CD14-positive monocyte (primary cell): ENCODE measurements around the gene RPS6KB2. TPM values are rescaled to one million over a fixed set of nuclear protein-coding genes. Genes with fewer than 3 reads are reported as not detected.

Experiments
- DNase-seq, 3 donors: peaks; one replicate each; pipeline ENCODE4 v3.0.0-alpha.2; 2011 to 2022
- H2AFZ ChIP-seq: 2 replicates; pipeline ENCODE4 v1.6.0; 2012; ENCODE audit warnings: mild to moderate bottlenecking, low read depth, low read length, inconsistent platforms; ENCODE audit not compliant: insufficient read depth, poor library complexity, severe bottlenecking
- H3K27ac ChIP-seq, 2 donors: 1 replicate in 1 of 2; 2 replicates in 1 of 2; pipeline ENCODE4 v1.5.1; 2012 to 2013; ENCODE audit warnings: low read length in 2 of 2, control low read depth in 1 of 2, inconsistent platforms in 1 of 2, low read depth in 1 of 2, mild to moderate bottlenecking in 1 of 2
- H3K27me3 ChIP-seq, 2 donors: one replicate each; pipeline versions ENCODE4 v1.6.0 to v1.6.1; 2011 to 2013; ENCODE audit warnings: low read length in 2 of 2; ENCODE audit not compliant: control insufficient read depth in 2 of 2, insufficient read depth in 2 of 2
- H3K36me3 ChIP-seq, 2 donors: replicated peaks in 1 of 2; 1 replicate in 1 of 2; 2 replicates in 1 of 2; pipeline versions ENCODE4 v1.5.1 to v1.6.1; 2012 to 2013; ENCODE audit warnings: low read length in 2 of 2, control low read depth in 1 of 2, inconsistent platforms in 1 of 2, mild to moderate bottlenecking in 1 of 2; ENCODE audit not compliant: insufficient read depth in 2 of 2, control insufficient read depth in 1 of 2
- H3K4me1 ChIP-seq, 2 donors: 1 replicate in 1 of 2; 2 replicates in 1 of 2; pipeline versions ENCODE4 v1.5.1 to v1.6.1; 2012 to 2013; ENCODE audit warnings: low read length in 2 of 2, control low read depth in 1 of 2, inconsistent platforms in 1 of 2, mild to moderate bottlenecking in 1 of 2, moderate library complexity in 1 of 2; ENCODE audit not compliant: insufficient read depth in 2 of 2, control insufficient read depth in 1 of 2
- H3K4me2 ChIP-seq: replicated peaks from 2 replicates; pipeline ENCODE3; 2012; ENCODE audit warnings: low read length, moderate library complexity, mild to moderate bottlenecking; ENCODE audit not compliant: poor library complexity, severe bottlenecking; ENCODE audit errors: extremely low read depth
- H3K4me3 ChIP-seq, 3 experiments: fragments of 200-600 bp in 1 of 3; sonication (generic) in 1 of 3; replicated peaks in 1 of 3; 1 replicate in 2 of 3; 2 replicates in 1 of 3; pipeline ENCODE4 v1.5.1; 2011 to 2013; ENCODE audit warnings: low read length in 3 of 3, mild to moderate bottlenecking in 3 of 3, control low read depth in 2 of 3, low read depth in 2 of 3, inconsistent platforms in 1 of 3, moderate library complexity in 1 of 3
- H3K79me2 ChIP-seq: 2 replicates; pipeline ENCODE4 v1.6.0; 2012; ENCODE audit warnings: mild to moderate bottlenecking, control low read depth, inconsistent platforms, low read length, moderate library complexity; ENCODE audit not compliant: insufficient read depth
- H3K9ac ChIP-seq: 2 replicates; pipeline ENCODE4 v1.6.0; 2017; ENCODE audit warnings: low read length, mild to moderate bottlenecking; ENCODE audit not compliant: insufficient read depth, poor library complexity, severe bottlenecking
- H3K9me3 ChIP-seq, 2 donors: replicated peaks in 1 of 2; 1 replicate in 1 of 2; 2 replicates in 1 of 2; pipeline versions ENCODE4 v1.5.1 to v1.6.1; 2012 to 2013; ENCODE audit warnings: low read length in 2 of 2, control low read depth in 1 of 2; ENCODE audit not compliant: control insufficient read depth in 1 of 2, insufficient read depth in 1 of 2
- H4K20me1 ChIP-seq: 2 replicates; pipeline ENCODE4 v1.6.0; 2012; ENCODE audit warnings: mild to moderate bottlenecking, low read length, control low read depth, moderate library complexity; ENCODE audit not compliant: insufficient read depth
- H3K27ac Mint-ChIP-seq, 7 donors: one replicate each; pipeline ENCODE4 v1.8.0; 2020; ENCODE audit warnings: mild to moderate bottlenecking in 7 of 7, mixed read lengths in 7 of 7, moderate library complexity in 6 of 7, inconsistent platforms in 2 of 7
- H3K27me3 Mint-ChIP-seq, 3 donors: one replicate each; pipeline ENCODE4 v1.8.0; 2021 to 2022; ENCODE audit warnings: low read depth in 3 of 3, mild to moderate bottlenecking in 3 of 3, mixed read lengths in 3 of 3, moderate library complexity in 3 of 3, inconsistent platforms in 1 of 3
- H3K36me3 Mint-ChIP-seq, 2 donors: one replicate each; pipeline ENCODE4 v1.8.0; 2020; ENCODE audit warnings: mixed read lengths in 2 of 2, inconsistent platforms in 1 of 2, mild to moderate bottlenecking in 1 of 2
- H3K4me1 Mint-ChIP-seq: one replicate; pipeline ENCODE4 v1.8.0; 2020; ENCODE audit warnings: mild to moderate bottlenecking, mixed read lengths
- H3K4me3 Mint-ChIP-seq, 2 donors: one replicate each; pipeline ENCODE4 v1.8.0; 2020; ENCODE audit warnings: mild to moderate bottlenecking in 2 of 2, mixed read lengths in 2 of 2, moderate library complexity in 1 of 2
- H3K9me3 Mint-ChIP-seq, 7 donors: one replicate each; pipeline ENCODE4 v1.8.0; 2020 to 2022; ENCODE audit warnings: mixed read lengths in 7 of 7, mild to moderate bottlenecking in 6 of 7, moderate library complexity in 6 of 7, inconsistent platforms in 2 of 7
- CTCF ChIP-seq: fragments of 200-600 bp; IDR thresholded peaks from one replicate; pipeline ENCODE4 v1.8.0; 2022; ENCODE audit warnings: antibody characterized with exemption, mild to moderate bottlenecking
- WGBS: methylation state at CpG from one replicate; pipeline ENCODE4 v1.1.5; 2013; ENCODE audit warnings: missing lambda C conversion rate; ENCODE audit not compliant: insufficient coverage; 5-methylcytosine and 5-hydroxymethylcytosine counted together
- intact Hi-C, 2 donors: fragments of 100-400 bp; cut with micrococcal nuclease; formaldehyde crosslinking; loops; one replicate each; pipeline versions ENCODE4 v1.15.0 to v1.15.1; 2023
- polyA plus RNA-seq, 3 donors: library from polyadenylated mRNA; depleted of rRNA in 1 of 3; unstranded in 2 of 3; stranded (reverse) in 1 of 3; fragments of 300-500 nt in 2 of 3; fragments of >200 nt in 1 of 3; fragmentation: Illumina TruSeq in 2 of 3; gene quantifications; 1 replicate in 2 of 3; 2 replicates in 1 of 3; pipeline ENCODE4 v1.2.3, GENCODE V29; 2012 to 2021

Gene RPS6KB2
- polyA plus RNA-seq, 3 donors = 51.6 to 101 (median 53.8) TPM

GRCh38 chr11:67441098-67441563 is 12.8 kb downstream of the RPS6KB2 start:
- Histone ChIP-seq H3K79me2 (no peaks in the 10 kb centered on the region), H3K4me3 (no peak overlapping the region), H3K27ac (peak overlapping the region in 1 of 2 donors; percentile 8), H3K4me2 (peak overlapping the region; percentile 13), H3K9me3 (no peaks in the 10 kb centered on the region), H3K36me3 (peaks cover 10 to 45% of the 10 kb centered on the region in 2 donors), H4K20me1 (peaks cover 61% of the 10 kb centered on the region), H3K4me1 (peaks cover 35 to 69% of the 10 kb centered on the region in 2 donors), H3K27me3 (no peaks in the 10 kb centered on the region), H3K9ac (no peak overlapping the region), H2AFZ (no peak overlapping the region)
- TF ChIP-seq CTCF = no peak
- H3K27ac Mint-ChIP-seq = peak overlapping the region in 5 of 7 donors; percentile 11 to 77 (median 42)
- peaks cover 32 to 43% of the 10 kb centered on the region in 2 donors for H3K36me3 Mint-ChIP-seq
- peaks cover 1 to 3% (median 3%) of the 10 kb centered on the region in 3 donors for H3K27me3 Mint-ChIP-seq
- intact Hi-C loops = no loop called here
- H3K9me3 Mint-ChIP-seq = no peaks in the 10 kb centered on the region
- peaks cover 58% of the 10 kb centered on the region for H3K4me1 Mint-ChIP-seq
- WGBS = 85% methylated on average over 19 of the region's 21 CpGs
- H3K4me3 Mint-ChIP-seq = no peak overlapping the region
- DNase-seq = no peak

DNA sequence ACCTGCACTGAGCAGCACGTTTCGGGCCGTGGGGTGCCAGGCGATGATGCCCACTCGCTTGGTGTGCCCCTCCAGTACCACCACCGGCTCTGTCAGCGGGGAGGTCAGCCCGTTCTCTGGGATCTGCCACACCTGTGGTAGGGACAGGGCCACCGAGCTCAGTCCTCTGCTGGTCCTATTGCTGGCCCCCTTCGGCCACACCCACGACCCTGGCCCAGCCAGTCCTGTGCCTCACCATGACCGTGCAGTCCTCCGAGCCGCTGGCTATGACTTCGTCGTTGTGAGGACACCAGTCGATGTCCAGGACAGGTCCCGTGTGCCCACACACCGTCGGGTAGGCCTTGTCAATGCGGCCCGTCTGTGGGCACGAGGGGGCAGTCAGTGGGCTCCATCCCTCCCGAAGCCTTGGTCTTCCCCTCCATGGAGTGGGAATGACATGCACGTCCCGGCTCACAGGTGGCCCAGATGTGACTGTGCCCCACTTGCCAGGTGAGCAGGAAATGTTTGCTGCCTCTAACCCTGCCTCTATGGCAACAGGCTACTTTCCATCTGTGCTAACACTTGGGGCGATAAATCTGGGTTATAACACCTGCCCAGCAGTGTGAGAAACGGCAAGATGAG is 13.5 kb downstream of the RPS6KB2 start:
- peaks cover 27 to 62% of the 10 kb centered on the region in 2 donors for H3K4me1 ChIP-seq
- no peak overlapping the region for H3K27ac ChIP-seq
- H3K36me3 Mint-ChIP-seq = peaks cover 32 to 38% of the 10 kb centered on the region in 2 donors
- 86% methylated on average over 27 of the region's 28 CpGs for WGBS
- H3K9ac ChIP-seq = no peak overlapping the region
- intact Hi-C loops = no loop called here
- H3K9me3 Mint-ChIP-seq = no peaks in the 10 kb centered on the region
- no peak for TF ChIP-seq CTCF
- DNase-seq = no peak
- no peaks in the 10 kb centered on the region for H3K79me2 ChIP-seq
- no peak overlapping the region for H3K4me3 Mint-ChIP-seq
- peak overlapping the region; percentile 93 for H3K4me2 ChIP-seq
- peaks cover 53% of the 10 kb centered on the region for H4K20me1 ChIP-seq
- H3K36me3 ChIP-seq = peaks cover 10 to 40% of the 10 kb centered on the region in 2 donors
- no peak overlapping the region for H2AFZ ChIP-seq
- H3K4me1 Mint-ChIP-seq = peaks cover 53% of the 10 kb centered on the region
- H3K27me3 ChIP-seq = no peaks in the 10 kb centered on the region
- H3K4me3 ChIP-seq = no peak overlapping the region
- peak overlapping the region in 2 of 7 donors; percentile 30 to 70 for H3K27ac Mint-ChIP-seq
- H3K27me3 Mint-ChIP-seq = peaks cover 1 to 4% (median 3%) of the 10 kb centered on the region in 3 donors
- no peaks in the 10 kb centered on the region for H3K9me3 ChIP-seq
